A549 (cell line): Measurements from ENCODE around the gene COQ4. TPM values are rescaled to one million over a fixed set of nuclear protein-coding genes. Genes with fewer than 3 reads are reported as not detected.

Experiments
- ATAC-seq, 2 experiments: fragments of 200-7000 bp in 1 of 2; fragments of >200 bp in 1 of 2; cut with Nextera tagmentation in 1 of 2; cut with Tn5 transposase in 1 of 2; 3 replicates each; pipeline versions ENCODE4 v1.8.0 to v1.9.1; 2018 to 2020; ENCODE audit warnings: mild to moderate bottlenecking in 1 of 2, moderate library complexity in 1 of 2
- CTCF ChIA-PET: fragments of 300-600 bp; sonication (Branson Sonifier 250); formaldehyde crosslinking; extraction: SDS; loops from one replicate; lab custom pipeline; 2021; ENCODE audit warnings: antibody characterized with exemption, inconsistent platforms; lab: Yijun Ruan, JAX
- POLR2A ChIA-PET: fragments of 350-600 bp; formaldehyde crosslinking; extraction: SDS; loops from one replicate; lab custom pipeline; 2021; ENCODE audit warnings: antibody characterized with exemption, inconsistent platforms; lab: Yijun Ruan, JAX
- DNase-seq, 2 experiments: peaks; one replicate each; pipeline versions ENCODE4 v3.0.0 to v3.0.0-alpha.2; 2011 to 2016; ENCODE audit warnings: low read depth in 1 of 2, low spot score in 1 of 2
- FAIRE-seq: peaks from 2 replicates; lab custom pipeline; 2011; peaks lifted over from hg19 to GRCh38; lab: Jason Lieb, UNC
- H3K27ac ChIP-seq, 2 experiments: fragments of >200 bp; sonication (Bioruptor Twin); formaldehyde crosslinking; 3 replicates each; pipeline ENCODE4 v1.5.1; 2016 to 2017
- H3K4me1 ChIP-seq: fragments of >200 bp; sonication (Bioruptor Twin); formaldehyde crosslinking; 3 replicates; pipeline ENCODE4 v1.6.1; 2016
- H3K4me2 ChIP-seq: fragments of >200 bp; sonication (Bioruptor Twin); formaldehyde crosslinking; 3 replicates; pipeline ENCODE4 v1.6.1; 2016
- H3K4me3 ChIP-seq: fragments of >200 bp; sonication (Bioruptor Twin); formaldehyde crosslinking; 3 replicates; pipeline ENCODE4 v1.5.1; 2016
- H3K9me3 ChIP-seq: fragments of >200 bp; sonication (Bioruptor Twin); formaldehyde crosslinking; 3 replicates; pipeline ENCODE4 v1.6.1; 2016
- BHLHE40 ChIP-seq: IDR thresholded peaks from 2 replicates; pipeline ENCODE4 v1.6.1; 2012; ENCODE audit warnings: low read depth, low read length, inconsistent platforms
- CBX8 ChIP-seq: fragments of 200-600 bp; sonication (generic); IDR thresholded peaks from 2 replicates; pipeline ENCODE4 v1.6.1; 2016
- EHF ChIP-seq: fragments of 250-450 bp; sonication (Bioruptor Pico); IDR thresholded peaks from 2 replicates; pipeline ENCODE4 v1.5.0; 2020; ENCODE audit warnings: mild to moderate bottlenecking
- EP300 ChIP-seq, 2 experiments: fragments of >200 bp; sonication (Bioruptor Twin); formaldehyde crosslinking; IDR thresholded peaks; 2 replicates in 1 of 2; 3 replicates in 1 of 2; pipeline ENCODE4 v1.6.1; 2016 to 2017
- FOSL2 ChIP-seq, 2 experiments: fragments of 450-650 bp in 1 of 2; fragments of >200 bp in 1 of 2; sonication (Bioruptor Twin) in 1 of 2; formaldehyde crosslinking; IDR thresholded peaks; 2 replicates each; pipeline versions ENCODE4 v1.5.0 to v1.6.1; 2016 to 2020; ENCODE audit warnings: mild to moderate bottlenecking in 1 of 2, moderate library complexity in 1 of 2
- GATA3 ChIP-seq: IDR thresholded peaks from 2 replicates; pipeline ENCODE4 v1.6.1; 2012; ENCODE audit warnings: borderline replicate concordance
- HDAC2 ChIP-seq: fragments of 200-600 bp; sonication (generic); IDR thresholded peaks from 2 replicates; pipeline ENCODE4 v1.6.1; 2016
- HEYL ChIP-seq: fragments of 250-450 bp; sonication (Bioruptor Pico); IDR thresholded peaks from 2 replicates; pipeline ENCODE4 v1.8.0; 2021; ENCODE audit warnings: mild to moderate bottlenecking, moderate library complexity
- HOXB13 ChIP-seq: fragments of 250-450 bp; sonication (Bioruptor Pico); IDR thresholded peaks from 2 replicates; pipeline ENCODE4 v1.5.0; 2020; ENCODE audit warnings: low read depth, mild to moderate bottlenecking, moderate library complexity
- JUN ChIP-seq, 2 experiments: fragments of >200 bp; sonication (Bioruptor Twin); formaldehyde crosslinking; IDR thresholded peaks; 2 replicates in 1 of 2; 3 replicates in 1 of 2; pipeline ENCODE4 v1.6.1; 2016 to 2017
- MAFK ChIP-seq: fragments of 450-650 bp; IDR thresholded peaks from 2 replicates; pipeline ENCODE4 v1.6.1; 2014; ENCODE audit not compliant: partially characterized antibody
- MYC ChIP-seq: IDR thresholded peaks from 2 replicates; pipeline ENCODE4 v1.6.1; 2012; ENCODE audit warnings: mild to moderate bottlenecking, inconsistent platforms, low read length, improper control_type of control experiment, borderline replicate concordance
- NR3C1 ChIP-seq: fragments of >200 bp; sonication (Bioruptor Twin); formaldehyde crosslinking; IDR thresholded peaks from 3 replicates; pipeline ENCODE4 v1.6.1; 2017
- PHF8 ChIP-seq: fragments of 200-600 bp; sonication (generic); IDR thresholded peaks from 2 replicates; pipeline ENCODE4 v1.6.1; 2016; ENCODE audit warnings: low read depth, mild to moderate bottlenecking, antibody characterized with exemption, moderate library complexity, borderline replicate concordance
- RAD21 ChIP-seq, 2 experiments: fragments of >200 bp in 1 of 2; sonication (Bioruptor Twin) in 1 of 2; formaldehyde crosslinking in 1 of 2; IDR thresholded peaks in 1 of 2; conservative IDR thresholded peaks in 1 of 2; 2 replicates in 1 of 2; 3 replicates in 1 of 2; pipeline ENCODE4 v1.6.1; 2012 to 2018; ENCODE audit warnings: inconsistent platforms in 1 of 2
- RFX5 ChIP-seq: fragments of 450-650 bp; IDR thresholded peaks from 2 replicates; pipeline ENCODE4 v1.7.1; 2014; ENCODE audit warnings: antibody characterized with exemption, mild to moderate bottlenecking, moderate library complexity
- RNF2 ChIP-seq: fragments of 200-600 bp; sonication (generic); IDR thresholded peaks from 2 replicates; pipeline ENCODE4 v1.6.1; 2016; ENCODE audit warnings: low read depth, mild to moderate bottlenecking, antibody characterized with exemption, moderate library complexity, borderline replicate concordance
- SMC3 ChIP-seq: fragments of >200 bp; sonication (Bioruptor Twin); formaldehyde crosslinking; IDR thresholded peaks from 3 replicates; pipeline ENCODE4 v1.6.1; 2018; ENCODE audit warnings: inconsistent platforms
- ZC3H11A ChIP-seq: fragments of 450-650 bp; IDR thresholded peaks from 2 replicates; pipeline ENCODE4 v1.6.1; 2014; ENCODE audit warnings: antibody characterized with exemption, mild to moderate bottlenecking
- ZNF302 ChIP-seq: fragments of 250-450 bp; sonication (Bioruptor Pico); IDR thresholded peaks from 2 replicates; pipeline ENCODE4 v1.9.0; 2021; ENCODE audit warnings: inconsistent platforms, mild to moderate bottlenecking, moderate library complexity
- ZSCAN20 ChIP-seq: fragments of 250-450 bp; sonication (Bioruptor Pico); IDR thresholded peaks from 2 replicates; pipeline ENCODE4 v1.8.0; 2022; ENCODE audit warnings: mild to moderate bottlenecking, moderate library complexity
- WGBS: methylation state at CpG from one replicate; pipeline ENCODE4 v1.1.6; 2017; ENCODE audit errors: missing lambda C conversion rate; 5-methylcytosine and 5-hydroxymethylcytosine counted together
- polyA plus RNA-seq, 4 experiments: library from polyadenylated mRNA; depleted of rRNA in 3 of 4; stranded (reverse); fragments of >200 nt; fragmentation: RNase III in 1 of 4; extraction: RNeasy Plus Mini Kit Qiagen cat#74134 plus additional on column Dnase treatment in 1 of 4; gene quantifications; 2 replicates in 3 of 4; 3 replicates in 1 of 4; pipeline ENCODE4 v1.2.3, GENCODE V29; 2011 to 2017
- TF ChIP-seq, protein P1 (sequence below): fragments of 250-450 bp; sonication (Bioruptor Pico); IDR thresholded peaks from 2 replicates; pipeline ENCODE4 v1.5.0; 2021; ENCODE audit warnings: mild to moderate bottlenecking, moderate library complexity, borderline replicate concordance
- TF ChIP-seq, protein P2 (sequence below): IDR thresholded peaks from 2 replicates; pipeline ENCODE4 v1.6.1; 2012; ENCODE audit warnings: low read depth, borderline replicate concordance
- TF ChIP-seq, protein P3 (sequence below): fragments of 450-650 bp; IDR thresholded peaks from 2 replicates; pipeline ENCODE4 v1.6.1; 2014; ENCODE audit warnings: antibody characterized with exemption

Gene COQ4
- polyA plus RNA-seq, 2 of the 4 experiments (the other 2 are of a cell fraction): 32.5 to 41.3 TPM

DNA sequence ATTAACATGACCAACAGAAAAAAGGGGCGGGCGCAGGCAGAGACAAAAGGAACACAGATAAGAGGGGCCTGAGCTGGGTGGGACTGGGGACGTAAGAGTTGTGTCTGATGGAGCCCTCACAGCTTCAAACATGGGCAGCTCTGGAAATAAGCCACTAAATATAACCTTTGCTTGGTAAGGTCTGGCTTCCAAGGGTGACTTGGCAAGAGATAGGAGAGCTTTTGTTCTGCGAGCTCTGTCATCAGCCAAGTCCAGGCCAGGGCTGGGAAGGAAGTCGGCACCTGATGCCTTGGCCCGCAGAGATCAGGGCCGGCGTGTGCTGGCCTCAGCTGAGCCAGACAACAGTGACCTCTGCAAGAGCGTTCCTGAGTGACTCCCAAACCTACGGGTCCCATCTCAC lies 12.2 kb upstream of the COQ4 start:
- no peak for ATAC-seq
- no peak for FAIRE-seq
- CTCF ChIA-PET: interaction anchor here (0.8 to 8.9 kb wide), 10 partner anchors 10 to 52 kb away, joined by 3 to 97 read pairs (median 6); partner anchors contain the start of gene TRUB2
- WGBS: 96% methylated on average over 10 of the region's 10 CpGs
- Histone ChIP-seq H3K4me2 (no peak overlapping the region), H3K9me3 (no peaks in the 10 kb centered on the region), H3K27ac (peak overlapping the region in 1 of 2 experiments; percentile 20; a peak in 2 of 6 replicates), H3K4me1 (peaks cover 30% of the 10 kb centered on the region), H3K4me3 (no peak overlapping the region)
- DNase-seq: no peak
- POLR2A ChIA-PET: no interaction called here
- TF ChIP-seq EHF: no peak
- TF ChIP-seq JUN (IDR thresholded peaks at IDR 0.05): no peak
- no peak for TF ChIP-seq BHLHE40
- no peak for TF ChIP-seq PHF8
- no peak for TF ChIP-seq GATA3
- no peak for TF ChIP-seq CBX8
- no peak for TF ChIP-seq HOXB13

DNA sequence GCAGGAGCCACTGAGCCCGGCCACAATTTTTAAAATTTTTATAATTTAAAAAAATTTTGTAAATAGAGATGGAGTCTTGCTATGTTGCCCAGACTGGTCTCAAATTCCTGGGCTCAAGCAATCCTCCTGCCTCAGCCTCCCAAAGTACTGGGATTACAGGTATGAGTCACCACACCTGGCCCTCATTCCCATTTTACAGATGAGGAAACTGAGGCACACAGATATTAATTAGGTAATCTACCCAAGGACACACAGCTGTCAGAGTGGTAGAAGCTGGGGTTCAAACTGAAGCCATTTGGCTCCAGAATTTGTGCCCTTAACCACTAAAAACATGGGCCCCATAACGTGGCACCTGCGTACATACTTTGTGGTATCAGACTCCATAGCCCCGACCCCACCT lies 7.9 kb upstream of the COQ4 start:
- POLR2A ChIA-PET: no interaction called here
- CTCF ChIA-PET: interaction anchor here (0.7 to 3.7 kb wide), 3 partner anchors 20 to 55 kb away, joined by 3 to 30 read pairs (median 8); no protein-coding TSS in a partner anchor
- peaks cover 4% of the 10 kb centered on the region; the same call in 1 of the 3 replicates for H3K4me1 ChIP-seq
- no peak overlapping the region for H3K27ac ChIP-seq
- no peak for FAIRE-seq
- DNase-seq: no peak
- ATAC-seq: no peak
- TF ChIP-seq, protein P1, sequence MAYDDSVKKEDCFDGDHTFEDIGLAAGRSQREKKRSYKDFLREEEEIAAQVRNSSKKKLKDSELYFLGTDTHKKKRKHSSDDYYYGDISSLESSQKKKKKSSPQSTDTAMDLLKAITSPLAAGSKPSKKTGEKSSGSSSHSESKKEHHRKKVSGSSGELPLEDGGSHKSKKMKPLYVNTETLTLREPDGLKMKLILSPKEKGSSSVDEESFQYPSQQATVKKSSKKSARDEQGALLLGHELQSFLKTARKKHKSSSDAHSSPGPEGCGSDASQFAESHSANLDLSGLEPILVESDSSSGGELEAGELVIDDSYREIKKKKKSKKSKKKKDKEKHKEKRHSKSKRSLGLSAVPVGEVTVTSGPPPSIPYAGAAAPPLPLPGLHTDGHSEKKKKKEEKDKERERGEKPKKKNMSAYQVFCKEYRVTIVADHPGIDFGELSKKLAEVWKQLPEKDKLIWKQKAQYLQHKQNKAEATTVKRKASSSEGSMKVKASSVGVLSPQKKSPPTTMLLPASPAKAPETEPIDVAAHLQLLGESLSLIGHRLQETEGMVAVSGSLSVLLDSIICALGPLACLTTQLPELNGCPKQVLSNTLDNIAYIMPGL (CRISPR knock-in tag): no peak
- TF ChIP-seq ZNF302 (CRISPR knock-in tag) (no peak), RAD21 (conservative IDR thresholded peaks at IDR 0.05 in 1 of 2, IDR thresholded peaks at IDR 0.05 in 1 of 2) (no peak), MYC (no peak), JUN (IDR thresholded peaks at IDR 0.05) (no peak), BHLHE40 (no peak), MAFK (no peak), NR3C1 (no peak), ZC3H11A (no peak), HEYL (CRISPR knock-in tag) (no peak), EP300 (IDR thresholded peaks at IDR 0.05) (no peak), FOSL2 (IDR thresholded peaks at IDR 0.05) (no peak), FOSL2 (CRISPR knock-in tag; IDR thresholded peaks at IDR 0.05) (no peak), SMC3 (no peak), ZSCAN20 (no peak), HDAC2 (no peak), PHF8 (no peak), RNF2 (no peak), RFX5 (no peak)
- TF ChIP-seq, protein P2, sequence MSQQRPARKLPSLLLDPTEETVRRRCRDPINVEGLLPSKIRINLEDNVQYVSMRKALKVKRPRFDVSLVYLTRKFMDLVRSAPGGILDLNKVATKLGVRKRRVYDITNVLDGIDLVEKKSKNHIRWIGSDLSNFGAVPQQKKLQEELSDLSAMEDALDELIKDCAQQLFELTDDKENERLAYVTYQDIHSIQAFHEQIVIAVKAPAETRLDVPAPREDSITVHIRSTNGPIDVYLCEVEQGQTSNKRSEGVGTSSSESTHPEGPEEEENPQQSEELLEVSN: no peak
- TF ChIP-seq, protein P3, sequence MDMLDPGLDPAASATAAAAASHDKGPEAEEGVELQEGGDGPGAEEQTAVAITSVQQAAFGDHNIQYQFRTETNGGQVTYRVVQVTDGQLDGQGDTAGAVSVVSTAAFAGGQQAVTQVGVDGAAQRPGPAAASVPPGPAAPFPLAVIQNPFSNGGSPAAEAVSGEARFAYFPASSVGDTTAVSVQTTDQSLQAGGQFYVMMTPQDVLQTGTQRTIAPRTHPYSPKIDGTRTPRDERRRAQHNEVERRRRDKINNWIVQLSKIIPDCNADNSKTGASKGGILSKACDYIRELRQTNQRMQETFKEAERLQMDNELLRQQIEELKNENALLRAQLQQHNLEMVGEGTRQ: no peak
- 89% methylated on average over 4 of the region's 4 CpGs for WGBS
- H3K4me2 ChIP-seq: no peak overlapping the region
- no peaks in the 10 kb centered on the region for H3K9me3 ChIP-seq
- no peak overlapping the region for H3K4me3 ChIP-seq
